Aorta (tissue), 5 donors: ENCODE measurements around the gene CDHR2. TPM values are rescaled to one million over a fixed set of nuclear protein-coding genes. Genes with fewer than 3 reads are reported as not detected.
"Not testable (repeated sequence)": the region's sequence is repeated elsewhere in the genome, so short reads cannot be mapped to it uniquely, and the experiment has no call there.

Experiments used
- ATAC-seq: fragments of 200-7000 bp; cut with Tn5 transposase; one replicate; pipeline ENCODE4 v1.9.1; 2022; ENCODE audit warnings: moderate library complexity; ENCODE audit not compliant: low FRiP score
- DNase-seq, 2 donors: peaks; one replicate each; pipeline ENCODE4 v3.0.0-alpha.2; 2020
- H3K27ac ChIP-seq, 2 donors: one replicate each; pipeline ENCODE4 v1.5.1; 2013; ENCODE audit warnings: low read length in 2 of 2, mild to moderate bottlenecking in 2 of 2, moderate library complexity in 2 of 2, control low read depth in 1 of 2, inconsistent platforms in 1 of 2, low read depth in 1 of 2
- H3K27me3 ChIP-seq, 2 donors: one replicate each; pipeline ENCODE4 v1.6.1; 2013; ENCODE audit warnings: control low read depth in 1 of 2, low read length in 1 of 2, mild to moderate bottlenecking in 1 of 2, moderate library complexity in 1 of 2; ENCODE audit not compliant: insufficient read depth in 2 of 2, control insufficient read depth in 1 of 2
- H3K36me3 ChIP-seq, 2 donors: one replicate each; pipeline ENCODE4 v1.6.1; 2013; ENCODE audit warnings: control low read depth in 1 of 2, low read length in 1 of 2, mild to moderate bottlenecking in 1 of 2; ENCODE audit not compliant: insufficient read depth in 2 of 2, control insufficient read depth in 1 of 2
- H3K4me1 ChIP-seq, 2 donors: one replicate each; pipeline ENCODE4 v1.6.1; 2013; ENCODE audit warnings: low read length in 2 of 2, control low read depth in 1 of 2, mild to moderate bottlenecking in 1 of 2, moderate library complexity in 1 of 2; ENCODE audit not compliant: insufficient read depth in 2 of 2, control insufficient read depth in 1 of 2
- H3K4me3 ChIP-seq, 2 donors: one replicate each; pipeline ENCODE4 v1.5.1; 2013; ENCODE audit warnings: low read length in 2 of 2, control low read depth in 1 of 2, mild to moderate bottlenecking in 1 of 2
- H3K9me3 ChIP-seq: one replicate; pipeline ENCODE4 v1.6.1; 2013; ENCODE audit warnings: mild to moderate bottlenecking, low read length; ENCODE audit not compliant: control insufficient read depth
- WGBS, 2 donors: extraction: QIAGEN DNeasy Blood & Tissue Kit; methylation state at CpG; one replicate each; pipeline ENCODE4 v1.1.7; 2013; 5-methylcytosine and 5-hydroxymethylcytosine counted together
- intact Hi-C, 2 donors: fragments of 100-400 bp; cut with DNase I; formaldehyde crosslinking; loops; one replicate each; pipeline versions ENCODE4 v1.14.2 to v1.15.0; 2022
- polyA plus RNA-seq, 2 donors: library from polyadenylated mRNA; stranded (reverse); fragments of 200-250 nt; gene quantifications; one replicate each; pipeline ENCODE4 v1.2.3, GENCODE V29; 2013
- total RNA-seq, 2 donors: library from RNA; stranded (reverse); fragmentation: NEBNext Ultra II Directional; extraction: Animal tissue kit (Norgen Biotek cat#: 25700); gene quantifications; one replicate each; pipeline ENCODE4 v1.2.1, GENCODE V29; 2021
- donor health status: healthy with polysubstance abuse.
- donor health status: Bipolar disorder and iron deficiency.
- donor health status: DM: no; HTN: no; CAD: no.
- donor health status: DM: no; HTN: no; CAD: no.
- donor health status: DM: yes; HTN: yes; CAD: no.

Gene CDHR2
- total and polyA plus RNA-seq, 4 donors, result 0.08 to 21.5 TPM; not detected in 2

DNA sequence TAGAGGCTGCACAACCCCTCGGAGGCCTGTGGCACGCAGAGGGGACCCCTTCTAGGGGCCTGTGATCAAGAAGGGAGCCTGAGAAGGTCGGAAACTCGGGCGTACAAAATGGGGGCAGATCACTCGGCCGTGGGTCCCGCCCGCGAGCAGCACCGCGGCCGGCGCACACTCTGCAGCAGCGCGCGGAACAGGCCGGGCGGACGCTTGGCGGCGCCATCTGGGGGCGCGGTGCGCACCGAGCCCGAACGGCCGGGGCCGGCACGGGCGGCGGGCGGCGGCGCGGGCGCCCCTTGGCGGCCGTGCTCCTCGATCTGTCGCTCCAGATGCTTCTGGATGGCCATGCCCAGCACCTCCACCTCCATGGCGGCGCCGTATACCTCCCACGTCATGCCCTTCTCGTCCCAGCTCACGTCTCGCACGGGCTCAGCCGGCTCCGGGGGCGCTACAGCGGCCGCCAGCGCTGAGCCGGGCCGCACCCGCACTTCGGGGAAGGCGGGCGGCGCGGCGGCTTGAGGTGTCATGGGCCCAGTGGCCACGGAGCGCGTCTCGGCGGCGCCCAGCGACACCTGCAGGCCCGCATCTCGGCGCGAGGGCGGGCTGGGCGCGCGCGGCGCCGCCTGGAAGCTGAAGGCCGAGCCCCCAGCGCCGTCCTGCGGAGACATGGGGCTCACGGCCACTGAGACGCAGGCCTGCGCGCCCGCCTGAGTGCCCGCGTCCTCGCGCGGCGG lies 47.7 kb downstream of the CDHR2 start:
- DNase-seq, result no peak
- intact Hi-C loops, result no loop called here
- Histone ChIP-seq H3K9me3 (no peaks in the 10 kb centered on the region), H3K4me1 (no peaks in the 10 kb centered on the region), H3K27me3 (no peaks in the 10 kb centered on the region), H3K36me3 (no peaks in the 10 kb centered on the region), H3K27ac (no peak overlapping the region), H3K4me3 (peak overlapping the region in 1 of 2 donors; percentile 8)
- WGBS, 2 donors, result 2 to 3% methylated on average over 43 to 98 of the region's 98 CpGs
- ATAC-seq, result peak; percentile 28

DNA sequence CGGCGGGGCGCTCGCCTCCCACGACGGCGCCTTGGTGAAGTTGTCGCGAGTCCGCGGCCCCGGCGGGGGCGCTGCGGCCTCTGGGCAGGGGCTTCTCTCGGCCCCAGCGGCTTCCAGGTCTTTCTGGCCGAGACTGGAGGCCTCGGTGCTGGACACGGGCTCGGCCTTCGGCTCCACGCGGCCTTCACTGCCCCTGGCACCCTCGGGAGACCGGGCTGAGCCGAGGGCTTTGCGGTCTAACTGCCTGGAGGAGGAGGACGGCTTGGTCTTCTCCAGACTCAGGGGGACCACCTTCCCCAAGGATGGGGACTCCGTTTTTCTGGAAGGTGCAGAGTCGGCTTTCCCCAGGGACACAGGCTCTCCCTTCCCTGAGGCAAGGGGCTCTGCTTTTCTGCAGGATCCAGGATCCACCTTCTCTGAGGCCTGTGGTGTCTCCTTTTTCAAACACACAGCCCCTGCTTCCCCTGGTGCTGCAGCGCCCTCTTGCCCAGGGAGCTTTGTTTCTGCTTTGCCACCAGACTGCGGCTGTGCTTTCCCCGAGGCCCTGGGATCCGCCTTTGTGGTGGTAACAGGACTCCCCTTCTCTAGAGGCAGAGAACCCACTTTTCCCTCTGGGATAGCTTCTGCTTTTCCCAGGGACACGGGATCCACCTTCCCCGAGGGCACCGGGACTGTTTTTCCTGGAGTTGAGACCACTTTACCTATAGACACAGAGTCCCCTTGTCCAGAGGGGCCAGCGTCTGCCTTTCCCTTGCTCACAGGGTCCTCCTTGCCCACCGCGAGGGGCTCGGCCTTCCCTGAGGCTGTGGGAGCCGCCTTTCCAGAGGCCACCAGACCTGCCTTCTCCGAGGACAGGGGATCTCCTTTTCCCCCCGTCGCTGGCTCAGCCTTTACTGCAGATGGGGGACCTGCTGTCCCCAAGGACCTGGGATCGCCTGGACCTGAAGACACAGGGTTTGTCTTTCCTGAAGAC lies 48.6 kb downstream of the CDHR2 start:
- WGBS, 2 donors, result 58 to 59% methylated on average over 43 to 47 of the region's 47 CpGs
- Histone ChIP-seq H3K36me3 (no peaks in the 10 kb centered on the region), H3K27me3 (no peaks in the 10 kb centered on the region), H3K27ac (no peak overlapping the region), H3K4me3 (peak overlapping the region in 1 of 2 donors; percentile 8), H3K9me3 (no peaks in the 10 kb centered on the region), H3K4me1 (no peaks in the 10 kb centered on the region)
- intact Hi-C loops, result no loop called here
- no peak for DNase-seq
- ATAC-seq, result no peak

- H3K4me3 ChIP-seq, H3K36me3 ChIP-seq, H3K9me3 ChIP-seq, H3K4me1 ChIP-seq, intact Hi-C loops, H3K27ac ChIP-seq, DNase-seq, H3K27me3 ChIP-seq, ATAC-seq: not testable (repeated sequence)
- 85 to 86% methylated on average over 19 of the region's 19 CpGs for WGBS, 2 donors
These were observed 50.7 kb downstream of the CDHR2 start for GRCh38 chr5:176599749-176600430.

GRCh38 chr5:176601901-176602482 lies 52.9 kb downstream of the CDHR2 start:
- H3K27me3 ChIP-seq, result no peaks in the 10 kb centered on the region
- no peaks in the 10 kb centered on the region for H3K4me1 ChIP-seq
- H3K4me3 ChIP-seq, result no peak overlapping the region
- no peak for ATAC-seq
- no peaks in the 10 kb centered on the region for H3K9me3 ChIP-seq
- 64 to 66% methylated on average over 12 of the region's 12 CpGs for WGBS, 2 donors
- H3K36me3 ChIP-seq, result no peaks in the 10 kb centered on the region
- no peak overlapping the region for H3K27ac ChIP-seq
- no peak for DNase-seq
- intact Hi-C loops, result no loop called here

DNA sequence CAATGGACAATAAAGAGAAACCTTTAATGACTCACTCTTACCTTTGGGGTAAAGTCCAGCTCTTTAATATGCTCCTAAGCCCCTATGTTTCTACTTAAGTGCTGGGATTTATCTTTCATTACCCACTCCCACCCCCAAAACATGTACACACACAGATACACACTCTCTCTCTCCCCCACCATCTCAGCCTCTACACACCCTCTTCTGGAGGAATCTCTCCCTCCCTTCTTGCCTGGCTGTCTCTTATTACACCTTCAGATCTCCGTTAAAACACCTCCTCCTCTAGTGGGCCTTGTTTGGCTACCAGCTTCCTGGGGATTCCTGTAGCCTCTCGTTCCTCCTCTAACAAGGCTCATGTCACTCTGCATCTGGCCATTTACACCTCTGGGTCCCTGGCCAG lies 53.9 kb downstream of the CDHR2 start:
- ATAC-seq (no peak), DNase-seq (no peak)
- H3K27ac ChIP-seq, result no peak overlapping the region
- intact Hi-C loops, result no loop called here
- no peaks in the 10 kb centered on the region for H3K4me1 ChIP-seq
- 9 to 14% methylated on average over 2 of the region's 2 CpGs for WGBS, 2 donors
- no peak overlapping the region for H3K4me3 ChIP-seq
- no peaks in the 10 kb centered on the region for H3K27me3 ChIP-seq
- no peaks in the 10 kb centered on the region for H3K9me3 ChIP-seq
- H3K36me3 ChIP-seq, result no peaks in the 10 kb centered on the region

- no peaks in the 10 kb centered on the region for H3K27me3 ChIP-seq
These were observed 56.9 kb downstream of the CDHR2 start for GRCh38 chr5:176606032-176606431.

DNA sequence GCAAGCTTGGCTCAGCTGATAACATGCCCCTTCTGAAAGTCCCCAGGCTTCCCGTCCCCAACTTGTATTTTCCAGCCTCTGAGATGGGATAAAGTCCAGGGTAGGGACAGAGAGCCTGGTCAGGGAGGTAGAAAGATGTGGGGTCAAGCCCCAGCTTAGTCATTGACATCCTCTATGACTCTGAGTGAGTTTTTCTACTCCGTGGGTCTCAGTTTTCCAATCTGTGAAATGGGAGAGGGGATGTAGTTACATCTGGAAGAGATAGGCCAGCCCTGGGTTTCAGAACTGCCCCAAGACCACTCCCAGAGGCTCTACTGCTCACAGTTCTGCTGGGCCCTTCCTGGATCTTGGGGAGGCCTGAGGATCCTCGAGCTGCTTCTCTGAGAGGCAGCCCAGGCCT lies 57.7 kb downstream of the CDHR2 start:
- Histone ChIP-seq H3K36me3 (no peaks in the 10 kb centered on the region), H3K4me3 (no peak overlapping the region), H3K4me1 (no peaks in the 10 kb centered on the region), H3K9me3 (no peaks in the 10 kb centered on the region), H3K27me3 (no peaks in the 10 kb centered on the region), H3K27ac (no peak overlapping the region)
- intact Hi-C loops, result no loop called here
- ATAC-seq (no peak), DNase-seq (no peak)
- WGBS, 2 donors, result 84 to 86% methylated on average over 3 of the region's 3 CpGs

More at GRCh38 chr5:176606032-176606431, 56.9 kb downstream of the CDHR2 start:
- 49 to 53% methylated on average over 3 of the region's 3 CpGs for WGBS, 2 donors
- Histone ChIP-seq H3K9me3 (no peaks in the 10 kb centered on the region), H3K4me1 (no peaks in the 10 kb centered on the region), H3K4me3 (no peak overlapping the region), H3K27ac (no peak overlapping the region), H3K36me3 (no peaks in the 10 kb centered on the region)
- DNase-seq (no peak), ATAC-seq (no peak)
- intact Hi-C loops, result no loop called here

DNA sequence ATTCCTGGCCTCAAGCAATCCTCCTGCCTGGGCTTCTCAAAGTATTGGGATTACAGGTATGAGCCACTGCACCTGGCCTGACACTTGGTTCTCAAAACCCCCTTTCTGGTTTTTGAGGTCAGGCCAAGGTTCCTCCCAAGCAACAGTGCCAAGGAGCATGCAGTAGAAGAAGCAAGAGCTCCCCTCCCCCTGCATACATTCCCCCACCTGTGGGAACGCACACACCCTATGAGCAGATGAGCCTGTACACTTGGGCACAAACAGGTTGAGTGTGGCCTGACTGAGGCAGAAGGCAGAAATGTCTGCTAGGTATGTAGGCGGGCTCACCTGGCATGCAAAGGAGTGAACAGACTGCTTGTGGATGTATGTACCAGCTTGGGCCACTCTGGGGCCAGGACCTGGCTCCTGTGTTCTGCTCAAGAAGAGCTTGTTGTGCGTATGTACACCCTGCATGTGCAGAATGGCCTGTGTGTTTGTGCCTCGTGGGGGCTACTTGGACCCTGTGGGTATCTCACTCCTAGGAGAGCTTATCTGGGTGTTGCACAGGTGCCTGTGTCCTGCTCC lies 59.1 kb downstream of the CDHR2 start:
- Histone ChIP-seq H3K27ac (no peak overlapping the region), H3K9me3 (no peaks in the 10 kb centered on the region), H3K36me3 (no peaks in the 10 kb centered on the region), H3K4me1 (no peaks in the 10 kb centered on the region), H3K27me3 (no peaks in the 10 kb centered on the region), H3K4me3 (no peak overlapping the region)
- 93 to 97% methylated on average over 4 of the region's 4 CpGs for WGBS, 2 donors
- ATAC-seq, result no peak
- DNase-seq, result no peak
- intact Hi-C loops, result no loop called here
